Colon (tissue), 2 donors: ENCODE data around the gene CGB5.
"Not testable (repeated sequence)": the region's sequence is repeated elsewhere in the genome, so short reads cannot be mapped to it uniquely, and the experiment has no call there.

Source experiments
- FAIRE-seq: peaks from 2 replicates; lab custom pipeline; 2012; peaks lifted over from hg19 to GRCh38; lab: Jason Lieb, UNC
- donor health status: control.
- donor health status: control.

CGB5 gene

GRCh38 chr19:49043548-49043947 is at the start of gene CGB5:
TSS of gene CGB5 (plus strand) at chr19:49043848. CDS start at chr19:49044210, 362 bp downstream.
- not testable (repeated sequence) for FAIRE-seq

GRCh38 chr19:48994035-48994386 is 49.6 kb upstream of the CGB5 start:
- no peak for FAIRE-seq

GRCh38 chr19:48997972-48998371 is 45.7 kb upstream of the CGB5 start:
- no peak for FAIRE-seq

- no peak for FAIRE-seq
These were observed 43.9 kb upstream of the CGB5 start for GRCh38 chr19:48999481-49000325.

GRCh38 chr19:49004133-49004532 is 39.5 kb upstream of the CGB5 start:
- no peak for FAIRE-seq

- no peak for FAIRE-seq
These were observed 38.6 kb upstream of the CGB5 start for GRCh38 chr19:49004964-49005614.

GRCh38 chr19:49006905-49007304 is 36.7 kb upstream of the CGB5 start:
- no peak for FAIRE-seq

- no peak for FAIRE-seq
These were observed 33.8 kb upstream of the CGB5 start for GRCh38 chr19:49009828-49010227.

- no peak for FAIRE-seq
These were observed 33.2 kb upstream of the CGB5 start for GRCh38 chr19:49010453-49010852.

- no peak for FAIRE-seq
These were observed 32.5 kb upstream of the CGB5 start for GRCh38 chr19:49011194-49011593.

GRCh38 chr19:49014123-49014869 is 29.4 kb upstream of the CGB5 start:
- no peak for FAIRE-seq

- FAIRE-seq, result no peak
These were observed 28.8 kb upstream of the CGB5 start for GRCh38 chr19:49014870-49015255.

GRCh38 chr19:49016067-49016839 is 27.4 kb upstream of the CGB5 start:
- no peak for FAIRE-seq

- no peak for FAIRE-seq
These were observed 26.5 kb upstream of the CGB5 start, which contains the start of gene LHB for GRCh38 chr19:49017041-49017665. TSS of gene LHB (minus strand) at chr19:49017091. CDS start at chr19:49017081, 10 bp downstream.

- FAIRE-seq, result no peak
These were observed 25.8 kb upstream of the CGB5 start for GRCh38 chr19:49017666-49018351.

- not testable (repeated sequence) for FAIRE-seq
These were observed 25.0 kb upstream of the CGB5 start for GRCh38 chr19:49018388-49019241.

- no peak for FAIRE-seq
These were observed 24.3 kb upstream of the CGB5 start for GRCh38 chr19:49019242-49019932.

- no peak for FAIRE-seq
These were observed 23.3 kb upstream of the CGB5 start for GRCh38 chr19:49020342-49020741.
